RWPE2 (cell line): ENCODE data around the gene ZNF622.

Experiments
- ATAC-seq: fragments of 200-7000 bp; cut with Tn5 transposase; 3 replicates; pipeline ENCODE4 v1.9.1; 2021; ENCODE audit warnings: low read depth
- DNase-seq: peaks from one replicate; pipeline ENCODE4 v3.0.0-alpha.2; 2020; ENCODE audit warnings: low spot score
- H3K27ac ChIP-seq: fragments of 450-650 bp; 2 replicates; pipeline ENCODE4 v1.5.1; 2017; ENCODE audit warnings: mild to moderate bottlenecking; ENCODE audit not compliant: poor library complexity, severe bottlenecking
- H3K27me3 ChIP-seq: fragments of 250-450 bp; sonication (Bioruptor Pico); 2 replicates; pipeline ENCODE4 v1.5.1; 2021; ENCODE audit warnings: mild to moderate bottlenecking, moderate library complexity; ENCODE audit not compliant: insufficient read depth, poor library complexity, severe bottlenecking
- H3K36me3 ChIP-seq: fragments of 250-450 bp; sonication (Bioruptor Pico); 2 replicates; pipeline ENCODE4 v1.5.1; 2020; ENCODE audit warnings: low read depth, mild to moderate bottlenecking, moderate library complexity
- H3K4me1 ChIP-seq: fragments of 250-450 bp; sonication (Bioruptor Pico); 2 replicates; pipeline ENCODE4 v1.5.1; 2021; ENCODE audit warnings: mild to moderate bottlenecking, moderate library complexity; ENCODE audit not compliant: insufficient read depth, poor library complexity, severe bottlenecking
- H3K4me3 ChIP-seq: fragments of 250-450 bp; sonication (Bioruptor Pico); 2 replicates; pipeline ENCODE4 v1.5.1; 2021; ENCODE audit warnings: mild to moderate bottlenecking, moderate library complexity; ENCODE audit not compliant: severe bottlenecking
- H3K9me3 ChIP-seq: fragments of 250-450 bp; sonication (Bioruptor Pico); 2 replicates; pipeline ENCODE4 v1.5.1; 2021; ENCODE audit warnings: mild to moderate bottlenecking, moderate library complexity; ENCODE audit not compliant: severe bottlenecking
- CTCF ChIP-seq: fragments of 450-650 bp; IDR thresholded peaks from one replicate; pipeline ENCODE4 v1.5.1; 2017; ENCODE audit warnings: mild to moderate bottlenecking, moderate library complexity; ENCODE audit not compliant: poor library complexity, severe bottlenecking

ZNF622 gene

DNA sequence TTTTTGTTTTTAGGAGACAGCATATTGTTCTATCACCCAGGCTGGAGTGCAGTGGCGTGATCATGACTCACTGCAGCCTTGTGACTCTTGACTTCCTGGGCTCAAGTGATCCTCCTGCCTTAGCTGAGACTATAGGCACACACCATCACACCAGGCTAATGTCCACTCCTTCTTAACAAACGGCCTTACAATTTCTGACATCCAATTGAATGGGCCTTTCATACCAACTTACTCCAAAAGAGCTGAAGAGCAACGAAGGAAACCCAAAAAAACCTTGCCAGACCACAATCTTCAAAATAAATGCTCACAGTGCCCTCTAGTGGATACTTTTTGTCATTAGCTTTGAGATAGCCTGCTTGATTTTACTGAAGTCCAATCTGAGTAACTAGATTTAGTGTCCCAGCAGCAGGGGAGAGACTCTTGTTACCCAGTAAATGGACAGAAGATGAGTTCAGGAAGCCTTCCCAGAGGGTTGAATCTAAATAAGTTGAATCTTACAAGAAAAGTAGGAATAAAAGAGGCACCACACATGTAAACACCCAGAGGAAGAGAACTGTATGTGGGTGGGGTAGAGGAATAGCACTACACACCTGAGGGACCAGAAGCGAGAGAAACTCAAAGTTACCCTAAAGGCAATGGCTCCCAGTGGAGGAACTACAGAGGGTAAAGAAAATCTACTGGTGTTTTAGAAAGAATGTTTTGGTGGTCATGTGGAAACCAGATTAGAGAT, 9.3 kb downstream of the ZNF622 start:
- TF ChIP-seq CTCF = peak; percentile 94
- Histone ChIP-seq H3K4me3 (no peak overlapping the region), H3K36me3 (peaks cover 91% of the 10 kb centered on the region), H3K9me3 (no peaks in the 10 kb centered on the region), H3K27ac (peak overlapping the region; percentile 24), H3K27me3 (no peaks in the 10 kb centered on the region), H3K4me1 (peaks cover 5% of the 10 kb centered on the region)
- ATAC-seq = peak; percentile 77
- no peak for DNase-seq

DNA sequence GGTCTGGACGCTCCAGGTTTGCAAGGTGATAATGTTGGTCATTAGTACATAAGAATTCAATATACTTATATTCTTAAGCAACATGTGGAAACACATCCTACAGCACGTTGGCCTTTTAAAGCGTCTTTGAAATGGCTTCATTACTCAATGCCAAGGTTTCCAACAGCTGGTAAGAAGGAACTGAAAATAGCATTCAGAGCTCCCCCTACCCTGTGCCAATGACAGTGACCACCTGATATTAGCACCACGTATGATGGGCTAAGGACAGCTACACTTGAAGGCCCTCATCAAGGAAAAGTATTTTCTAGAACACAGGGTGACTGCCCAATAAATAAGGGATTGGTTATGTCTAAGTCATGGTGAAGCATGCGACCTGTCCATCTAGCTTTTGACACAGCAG, 9.9 kb downstream of the ZNF622 start:
- H3K27ac ChIP-seq = peak overlapping the region; percentile 24
- no peak for ATAC-seq
- TF ChIP-seq CTCF = no peak
- no peak for DNase-seq
- peaks cover 91% of the 10 kb centered on the region for H3K36me3 ChIP-seq
- peaks cover 5% of the 10 kb centered on the region for H3K4me1 ChIP-seq
- no peaks in the 10 kb centered on the region for H3K27me3 ChIP-seq
- no peaks in the 10 kb centered on the region for H3K9me3 ChIP-seq
- H3K4me3 ChIP-seq = no peak overlapping the region

GRCh38 chr5:16454686-16455085, 10.9 kb downstream of the ZNF622 start:
- no peak for ATAC-seq
- Histone ChIP-seq H3K27me3 (no peaks in the 10 kb centered on the region), H3K9me3 (no peaks in the 10 kb centered on the region), H3K4me3 (no peak overlapping the region), H3K27ac (no peak overlapping the region), H3K36me3 (peaks cover 91% of the 10 kb centered on the region), H3K4me1 (peaks cover 5% of the 10 kb centered on the region)
- TF ChIP-seq CTCF = no peak
- no peak for DNase-seq

DNA sequence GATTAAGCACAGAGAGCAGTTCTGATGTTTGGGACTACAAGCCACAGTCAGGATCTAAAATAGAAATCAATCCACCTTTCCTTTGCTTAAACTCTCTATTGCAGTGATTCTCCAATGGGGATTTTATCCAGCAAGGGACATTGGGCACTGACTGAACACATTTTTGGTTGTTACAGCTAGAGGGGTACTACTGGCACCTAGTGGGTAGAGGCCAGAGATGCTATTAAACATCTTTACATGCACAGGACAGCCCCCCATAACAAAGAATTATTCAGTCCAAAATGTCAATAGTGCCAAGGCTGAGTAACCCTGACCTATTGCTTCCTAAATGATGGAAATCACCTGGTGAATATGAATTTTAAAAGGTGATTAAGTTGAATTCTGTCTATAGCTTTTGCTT, 12.0 kb downstream of the ZNF622 start:
- H3K9me3 ChIP-seq = no peaks in the 10 kb centered on the region
- H3K4me1 ChIP-seq = peaks cover 5% of the 10 kb centered on the region
- no peak overlapping the region for H3K27ac ChIP-seq
- peaks cover 91% of the 10 kb centered on the region for H3K36me3 ChIP-seq
- ATAC-seq (no peak), DNase-seq (no peak)
- H3K27me3 ChIP-seq = no peaks in the 10 kb centered on the region
- no peak for TF ChIP-seq CTCF
- H3K4me3 ChIP-seq = no peak overlapping the region

- DNase-seq (no peak), ATAC-seq (no peak; the same call in 2 of the 3 replicates)
- Histone ChIP-seq H3K36me3 (peaks cover 60% of the 10 kb centered on the region), H3K4me3 (no peak overlapping the region), H3K27me3 (no peaks in the 10 kb centered on the region), H3K27ac (no peak overlapping the region), H3K4me1 (no peaks in the 10 kb centered on the region), H3K9me3 (no peaks in the 10 kb centered on the region)
- no peak for TF ChIP-seq CTCF
These were observed 15.4 kb downstream of the ZNF622 start for GRCh38 chr5:16450163-16450562.
